Activated CD4-positive, alpha-beta T cell treated with anti-CD3 and anti-CD28 coated beads for 4 hours (primary cell): Measurements from ENCODE around the gene STK11IP.

Experiments used
- DNase-seq, 2 donors: peaks; one replicate each; pipeline ENCODE4 v3.0.0-alpha.2; 2020

Gene STK11IP

DNA sequence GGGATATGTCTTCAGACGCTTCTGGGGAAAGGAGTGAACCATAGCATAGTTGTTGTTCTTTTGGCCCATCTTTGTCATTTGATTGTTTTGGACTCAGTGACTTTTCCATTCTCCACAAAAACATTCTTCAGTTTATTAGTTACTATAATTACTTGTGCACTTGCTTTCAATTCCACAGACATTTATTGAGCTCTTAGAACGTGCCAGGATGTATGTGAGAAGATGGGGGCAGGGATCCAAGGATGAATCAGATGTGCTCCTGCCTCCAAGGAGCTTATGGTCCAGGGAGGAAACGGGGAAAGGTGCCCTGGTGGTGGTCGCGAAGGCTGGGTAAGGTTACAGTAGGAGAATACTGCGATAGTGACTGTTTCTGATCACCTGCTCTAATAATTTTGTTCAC is 22.9 kb downstream of the STK11IP start:
- DNase-seq: no peak

DNA sequence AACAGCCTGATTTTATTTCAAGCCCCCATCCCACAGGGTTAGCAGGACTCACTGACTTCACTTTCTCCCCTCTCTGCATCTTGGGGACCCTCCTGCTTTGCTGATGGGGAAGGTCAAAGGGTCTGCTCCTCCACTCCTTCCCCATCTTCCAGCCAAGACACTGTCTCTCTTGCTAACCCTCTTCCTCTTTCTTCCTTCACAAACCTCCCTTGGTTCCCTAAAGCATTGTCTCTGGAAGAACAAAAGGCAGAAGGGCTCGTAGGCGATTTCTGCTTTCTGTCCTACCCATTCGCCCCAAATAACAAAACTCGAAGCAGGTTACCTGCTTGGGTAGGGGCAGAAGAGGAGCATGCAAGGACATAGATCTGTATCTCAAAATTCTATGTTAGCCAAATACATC is 24.3 kb downstream of the STK11IP start:
- DNase-seq: no peak

DNA sequence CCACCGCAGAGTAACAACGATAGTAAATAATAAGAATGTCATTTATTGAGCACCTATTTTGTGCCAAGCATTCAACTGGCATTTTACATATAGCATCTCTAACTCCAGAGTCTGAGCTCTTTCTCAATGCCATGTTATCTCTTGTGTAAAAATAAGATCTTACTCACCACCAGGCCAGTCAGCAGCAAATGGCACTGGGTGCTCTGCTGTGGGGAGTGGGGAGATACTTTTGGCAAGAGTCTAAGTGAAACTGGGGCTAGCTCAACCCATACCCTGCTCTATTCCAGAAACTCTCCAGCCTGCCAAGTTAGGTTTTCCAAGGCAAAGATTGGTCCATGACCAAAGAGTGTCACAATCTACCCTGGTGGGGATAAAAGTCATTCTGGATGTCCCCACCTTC is 24.8 kb downstream of the STK11IP start:
- no peak for DNase-seq

DNA sequence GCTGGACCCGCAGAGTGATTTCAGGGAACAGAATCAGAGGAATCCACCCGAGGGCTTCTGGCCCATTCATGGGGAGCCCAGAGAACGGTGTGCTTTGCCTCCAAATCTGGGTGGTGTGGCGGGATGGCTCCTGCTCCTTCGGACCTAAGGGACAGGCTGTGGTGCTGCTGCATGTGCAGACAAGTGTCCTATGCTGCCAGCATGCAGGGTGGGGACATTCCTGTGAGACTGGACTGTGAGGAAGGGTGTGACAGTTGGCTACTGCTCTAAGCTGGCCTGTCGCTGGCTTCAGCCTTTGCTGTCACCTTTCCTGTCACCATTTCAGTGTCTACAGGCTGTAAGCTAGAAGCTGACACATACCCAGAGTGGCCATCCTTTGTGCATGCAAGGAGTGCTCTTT is 26.9 kb downstream of the STK11IP start:
- no peak for DNase-seq

DNA sequence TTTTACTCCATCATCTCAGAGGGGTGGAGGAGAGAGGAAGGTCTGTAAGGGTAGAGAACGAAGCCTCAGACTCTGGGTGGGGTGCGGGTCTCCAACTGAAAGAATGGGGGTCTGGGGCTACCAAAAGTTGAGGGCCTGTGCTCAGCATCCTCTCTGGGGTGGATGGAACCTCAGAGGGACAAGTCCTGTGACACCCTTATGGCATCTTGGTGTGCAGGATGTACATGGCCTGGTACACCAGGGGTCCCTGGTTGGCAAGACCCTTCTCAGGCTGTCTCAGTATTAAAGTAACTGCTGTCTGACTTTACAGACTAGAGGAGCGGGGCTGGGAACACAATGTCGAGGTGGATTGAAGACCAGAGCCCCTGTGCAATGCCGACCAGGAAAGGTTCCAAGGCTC is 27.5 kb downstream of the STK11IP start:
- no peak for DNase-seq

DNA sequence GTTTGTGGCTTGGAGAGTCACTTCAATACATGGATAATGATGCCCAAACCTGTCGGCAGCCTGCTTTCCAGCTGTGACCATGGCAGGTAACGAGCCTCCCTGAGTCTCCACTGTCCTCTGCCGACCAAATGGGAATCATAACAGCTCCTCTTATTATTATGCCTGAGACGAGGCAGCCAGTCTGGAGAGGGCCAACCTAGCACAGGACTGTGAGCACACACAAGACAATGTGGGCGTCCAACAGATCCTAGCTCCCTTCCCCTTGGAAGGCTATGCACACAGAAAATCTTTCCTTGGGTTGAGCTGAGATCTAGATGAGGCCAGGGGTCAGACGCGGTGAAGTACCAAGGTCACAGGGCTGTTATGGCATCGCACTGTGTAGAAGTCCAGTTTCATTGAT is 28.9 kb downstream of the STK11IP start:
- no peak for DNase-seq

DNA sequence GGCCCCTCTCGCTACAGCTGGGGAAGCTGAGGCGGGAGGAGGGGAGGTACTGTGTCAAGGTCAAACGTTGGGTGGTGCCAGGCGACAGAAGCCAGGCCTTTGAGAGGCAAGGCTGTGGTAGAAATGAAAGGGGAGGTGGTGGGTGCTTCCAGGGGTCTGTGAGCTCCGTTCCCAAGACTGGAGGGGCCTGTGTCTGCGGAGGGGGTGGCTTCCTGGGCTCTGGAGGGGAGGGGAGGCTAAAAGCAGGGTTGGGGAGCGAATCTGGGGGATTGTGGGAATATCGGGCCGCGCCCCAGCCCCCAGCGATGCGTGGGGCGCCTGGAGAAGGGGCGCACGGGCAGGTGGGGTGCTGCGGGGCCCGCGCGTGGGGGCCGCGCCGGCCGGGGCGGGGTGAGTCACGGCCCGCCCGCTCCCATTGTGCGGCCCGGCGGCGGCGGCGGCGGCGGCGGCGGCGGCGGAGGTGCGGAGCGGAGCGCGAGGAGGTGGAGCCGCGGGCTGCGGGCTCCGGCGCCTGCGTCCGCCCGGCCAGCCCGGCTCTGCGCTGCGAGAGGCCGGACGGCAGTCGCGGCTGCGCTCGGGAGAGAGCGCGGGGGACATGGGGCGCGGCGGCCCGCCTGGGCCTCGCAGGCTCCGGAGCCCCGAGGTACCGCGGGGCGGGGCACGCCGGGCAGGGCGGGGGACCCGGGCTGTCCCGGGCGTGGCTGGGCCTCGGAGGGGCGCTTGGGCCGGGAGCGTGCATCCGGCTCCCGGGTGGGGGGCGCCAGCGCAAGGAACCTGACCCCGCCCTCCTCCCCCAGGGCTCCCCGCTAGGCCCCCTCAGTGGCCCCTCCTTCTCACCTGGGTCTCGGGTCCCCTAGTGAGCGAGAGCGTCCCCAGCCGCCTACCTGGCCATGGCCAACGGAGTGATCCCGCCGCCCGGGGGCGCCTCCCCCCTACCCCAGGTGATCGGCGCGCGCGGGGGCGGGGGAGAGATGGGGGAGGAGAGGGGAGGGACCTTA is 29.7 kb downstream of the STK11IP start, which contains the start of gene SLC4A3:
Gene SLC4A3, plus strand, starts transcription at position 528 of the 998 bp plus-strand sequence. Its CDS starts 363 bp downstream, at position 891.
- DNase-seq: no peak

DNA sequence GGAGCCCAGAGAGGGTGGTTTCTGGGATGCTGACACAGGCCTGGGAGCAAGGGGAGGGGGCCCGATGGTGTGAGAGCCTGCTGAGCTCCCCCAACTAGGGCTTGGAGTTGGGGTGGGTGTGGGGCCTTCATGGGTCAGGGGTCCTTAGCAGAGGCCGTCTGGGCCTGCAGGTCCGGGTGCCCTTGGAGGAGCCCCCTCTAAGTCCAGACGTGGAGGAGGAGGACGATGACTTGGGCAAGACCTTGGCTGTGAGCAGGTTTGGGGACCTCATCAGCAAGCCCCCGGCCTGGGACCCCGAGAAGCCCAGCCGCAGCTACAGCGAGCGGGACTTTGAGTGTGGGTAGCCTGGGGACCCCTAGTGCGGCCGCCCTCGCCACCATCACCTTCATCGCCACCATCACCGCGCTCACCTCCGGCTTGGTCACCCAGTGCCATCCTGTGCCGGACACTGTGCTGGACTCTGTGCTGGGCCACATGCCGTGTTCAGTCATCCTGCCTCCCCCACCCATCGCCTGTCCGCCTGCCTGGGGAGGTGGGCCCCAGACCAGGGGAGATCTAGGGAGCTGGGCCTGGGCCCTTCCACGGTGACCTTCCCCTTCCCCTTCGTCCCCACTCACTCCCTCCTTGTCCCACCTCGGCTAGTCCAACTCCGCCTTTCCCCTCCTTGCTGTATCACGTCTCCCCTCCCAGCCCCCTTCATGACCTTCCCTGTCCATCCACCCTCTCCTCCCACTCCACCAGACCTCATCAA is 30.8 kb downstream of the STK11IP start:
- DNase-seq: no peak

DNA sequence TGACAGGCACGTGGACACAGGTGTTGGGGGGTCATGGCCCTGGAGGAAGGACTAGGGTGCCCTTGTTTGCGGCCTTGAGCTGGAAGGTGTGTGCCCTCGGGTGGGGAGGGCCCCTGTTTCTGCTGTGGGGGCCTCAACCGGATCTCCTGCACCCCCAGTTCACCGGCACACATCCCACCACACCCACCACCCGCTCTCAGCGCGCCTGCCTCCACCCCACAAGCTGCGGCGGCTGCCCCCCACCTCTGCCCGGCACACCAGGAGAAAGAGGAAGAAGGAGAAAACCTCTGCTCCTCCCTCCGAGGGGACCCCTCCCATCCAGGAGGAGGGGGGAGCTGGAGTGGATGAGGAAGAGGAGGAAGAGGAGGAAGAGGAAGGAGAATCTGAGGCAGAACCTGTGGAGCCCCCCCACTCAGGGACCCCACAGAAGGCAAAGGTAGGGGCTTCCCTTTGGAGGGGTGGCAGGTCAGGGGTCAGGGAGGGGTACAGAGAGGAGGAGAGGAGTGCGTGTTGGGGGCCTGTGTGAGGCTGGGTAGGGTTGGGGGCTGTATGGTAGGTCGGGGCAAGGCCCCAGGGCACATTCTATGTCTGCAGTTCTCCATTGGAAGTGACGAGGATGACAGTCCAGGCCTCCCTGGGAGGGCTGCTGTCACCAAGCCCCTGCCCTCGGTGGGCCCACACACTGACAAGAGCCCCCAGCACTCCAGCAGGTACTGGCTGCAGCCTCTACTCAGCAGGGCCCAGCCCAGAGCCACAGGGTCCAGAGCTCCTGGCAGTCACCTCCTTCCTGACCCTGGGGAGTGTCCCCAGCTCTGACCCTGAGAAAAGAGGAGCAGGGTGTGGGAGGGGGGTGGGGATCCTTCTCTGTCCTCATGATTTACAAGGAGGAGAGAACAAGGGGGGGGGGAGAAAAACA is 31.6 kb downstream of the STK11IP start:
- no peak for DNase-seq

DNA sequence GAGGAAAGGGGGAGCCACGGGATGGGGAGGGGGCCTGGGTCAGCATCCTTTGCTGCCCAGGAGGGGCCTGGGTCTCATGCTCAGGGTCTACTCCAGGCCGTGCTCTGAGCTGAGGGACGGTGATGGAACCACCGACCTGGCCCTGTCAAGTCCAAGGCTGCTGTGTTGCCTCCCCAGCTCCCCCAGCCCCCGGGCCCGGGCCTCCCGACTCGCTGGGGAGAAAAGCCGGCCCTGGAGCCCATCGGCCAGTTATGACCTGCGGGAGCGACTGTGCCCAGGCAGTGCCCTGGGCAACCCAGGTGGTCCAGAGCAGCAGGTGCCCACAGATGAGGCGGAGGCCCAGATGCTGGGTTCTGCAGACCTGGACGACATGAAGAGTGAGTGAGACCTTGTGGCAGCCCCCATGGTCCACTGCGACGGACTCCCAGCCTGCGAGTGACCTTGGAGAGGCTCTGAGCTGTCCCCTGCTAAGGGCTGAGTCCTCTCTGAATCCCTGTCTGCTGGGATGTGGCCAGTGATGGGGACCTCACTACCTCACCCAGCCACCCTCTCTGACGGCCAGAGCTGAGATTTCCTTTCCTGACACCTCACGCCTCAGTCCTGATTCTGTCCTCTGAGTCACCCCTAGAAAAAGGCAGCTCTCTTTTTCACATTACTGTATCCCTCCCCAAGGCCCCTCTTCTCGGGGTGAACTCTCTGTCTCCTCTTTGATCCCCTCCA is 32.5 kb downstream of the STK11IP start:
- DNase-seq: no peak

DNA sequence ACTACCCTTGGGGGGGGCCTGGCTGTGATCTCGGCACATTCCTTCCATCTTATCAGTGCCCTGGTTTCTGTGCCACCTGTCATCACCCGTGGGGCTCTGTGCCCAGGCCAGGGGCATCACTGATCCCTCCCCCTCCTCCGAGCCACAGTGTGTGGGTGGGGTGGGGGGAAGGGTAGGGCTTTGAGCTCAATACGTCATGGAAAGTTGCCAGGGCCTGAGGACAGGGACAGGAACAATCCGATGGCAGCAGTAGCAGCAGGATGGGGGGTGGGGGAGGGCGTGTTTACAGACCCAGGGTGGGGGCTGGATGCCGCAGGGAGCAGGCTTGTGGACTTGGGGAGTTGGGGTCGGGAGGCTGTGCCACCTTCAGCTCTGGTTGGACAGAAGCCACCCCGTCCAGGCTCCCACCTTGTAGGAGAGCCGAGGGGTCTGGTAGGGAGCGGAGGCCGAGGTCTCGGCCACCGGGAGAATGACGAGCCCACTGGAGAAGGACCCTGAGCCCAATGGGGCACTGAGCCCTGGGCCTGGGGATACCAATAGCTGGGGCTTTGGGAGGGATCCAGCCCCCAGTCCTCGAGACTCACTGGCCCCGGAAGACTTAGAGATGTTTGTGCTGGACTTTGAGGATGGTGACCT is 33.2 kb downstream of the STK11IP start:
- no peak for DNase-seq

DNA sequence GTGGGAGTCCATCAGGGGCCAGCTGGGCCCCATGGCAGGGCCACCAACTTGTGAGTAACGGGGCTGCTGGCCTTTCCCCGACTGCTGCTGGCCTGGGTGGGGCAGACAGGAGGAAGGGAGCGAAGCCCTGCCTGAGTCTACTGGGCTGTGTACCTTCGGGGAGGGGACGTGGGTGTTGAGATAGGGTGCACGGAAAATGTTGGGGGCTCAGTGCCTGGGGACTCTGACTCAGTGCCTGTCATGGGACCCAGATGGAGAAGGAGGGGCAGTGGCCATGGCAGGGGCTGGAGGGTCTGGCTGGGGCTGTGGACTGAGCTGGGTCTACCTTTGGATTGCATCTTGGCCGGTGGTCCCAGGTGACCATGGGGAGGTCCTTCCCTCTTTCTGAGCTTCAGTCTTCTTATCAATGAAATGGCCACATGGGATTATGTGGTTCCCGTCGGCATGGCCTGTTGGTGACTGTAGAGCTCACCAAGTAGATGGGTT is 33.8 kb downstream of the STK11IP start:
- no peak for DNase-seq

DNA sequence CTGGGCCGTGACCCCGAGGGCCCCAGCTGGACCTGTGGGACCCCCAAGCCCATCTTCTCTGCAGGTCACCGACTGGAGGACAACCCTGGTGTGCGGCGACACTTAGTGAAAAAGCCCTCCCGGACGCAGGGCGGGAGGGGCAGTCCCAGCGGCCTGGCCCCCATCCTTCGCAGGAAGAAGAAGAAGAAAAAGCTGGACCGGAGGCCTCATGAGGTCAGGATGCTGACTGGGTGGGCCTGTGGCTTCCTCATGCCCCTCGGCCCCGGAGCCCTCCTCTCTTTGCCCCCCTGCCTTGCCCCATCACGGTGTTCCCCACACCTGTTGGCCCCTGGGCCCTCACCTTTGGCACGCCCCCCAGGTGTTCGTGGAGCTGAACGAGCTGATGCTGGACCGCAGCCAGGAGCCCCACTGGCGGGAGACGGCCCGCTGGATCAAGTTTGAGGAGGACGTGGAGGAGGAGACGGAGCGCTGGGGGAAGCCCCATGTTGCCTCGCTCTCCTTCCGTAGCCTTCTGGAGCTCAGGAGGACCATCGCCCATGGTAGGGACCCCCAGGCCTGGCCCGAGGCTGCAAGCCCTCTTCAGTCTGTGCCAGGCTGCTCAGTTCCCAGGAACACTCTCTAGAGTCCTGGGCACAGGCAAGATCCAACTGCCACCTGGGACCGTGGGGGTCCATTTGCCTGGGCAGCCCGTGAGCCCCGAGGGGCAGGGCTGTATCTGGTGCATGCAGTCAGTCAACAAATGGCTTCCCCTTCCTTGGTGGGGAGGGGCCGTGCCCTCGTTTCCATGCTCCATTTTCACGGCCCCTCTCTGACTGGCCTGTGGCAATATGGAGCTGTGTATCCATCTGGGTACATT is 34.5 kb downstream of the STK11IP start:
- no peak for DNase-seq

DNA sequence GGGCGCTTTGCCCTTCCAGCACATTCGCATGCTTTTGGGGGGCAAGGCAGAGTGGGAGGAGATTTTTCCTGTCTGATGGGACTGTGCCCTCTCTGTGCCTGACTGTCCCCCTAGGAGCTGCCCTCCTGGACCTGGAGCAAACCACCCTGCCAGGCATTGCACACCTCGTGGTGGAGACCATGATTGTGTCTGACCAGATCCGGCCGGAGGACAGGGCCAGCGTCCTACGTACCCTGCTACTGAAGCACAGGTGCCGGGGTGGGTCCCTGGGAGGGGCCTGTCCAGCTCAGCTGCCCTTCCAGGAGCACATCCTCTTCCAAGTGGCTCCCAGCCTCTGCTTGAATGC is 35.1 kb downstream of the STK11IP start:
- no peak for DNase-seq

DNA sequence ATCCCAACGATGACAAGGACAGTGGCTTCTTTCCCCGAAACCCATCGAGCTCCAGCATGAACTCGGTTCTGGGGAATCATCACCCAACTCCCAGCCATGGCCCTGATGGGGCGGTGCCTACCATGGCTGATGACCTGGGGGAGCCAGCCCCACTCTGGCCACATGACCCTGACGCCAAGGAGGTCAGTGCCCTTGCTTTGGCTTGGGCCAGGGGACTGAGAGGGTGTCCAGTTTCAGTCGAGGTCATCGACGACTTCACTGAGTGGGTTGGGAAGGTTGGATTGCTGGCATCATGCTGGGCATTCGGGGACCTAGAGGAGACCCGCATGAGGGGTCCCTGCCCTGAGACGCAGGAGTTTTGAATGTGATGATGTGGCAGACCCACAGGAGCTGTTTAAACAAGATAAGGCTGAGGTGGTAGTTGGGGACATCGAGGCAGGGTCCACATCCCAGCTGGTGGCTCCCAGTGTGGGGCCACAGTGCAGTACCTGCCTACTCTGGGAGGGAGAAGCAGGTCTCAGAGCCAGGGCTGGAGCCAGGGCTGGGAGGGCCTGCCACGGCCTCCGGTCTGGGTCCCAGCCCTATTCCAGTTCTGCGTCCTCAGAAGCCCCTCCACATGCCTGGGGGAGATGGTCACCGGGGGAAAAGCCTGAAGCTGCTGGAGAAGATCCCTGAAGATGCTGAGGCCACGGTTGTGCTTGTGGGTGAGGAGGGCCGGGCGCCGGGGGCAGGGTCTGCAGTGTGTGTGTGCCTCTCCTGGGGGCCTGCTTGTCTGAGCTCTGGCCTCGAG is 35.8 kb downstream of the STK11IP start:
- no peak for DNase-seq

DNA sequence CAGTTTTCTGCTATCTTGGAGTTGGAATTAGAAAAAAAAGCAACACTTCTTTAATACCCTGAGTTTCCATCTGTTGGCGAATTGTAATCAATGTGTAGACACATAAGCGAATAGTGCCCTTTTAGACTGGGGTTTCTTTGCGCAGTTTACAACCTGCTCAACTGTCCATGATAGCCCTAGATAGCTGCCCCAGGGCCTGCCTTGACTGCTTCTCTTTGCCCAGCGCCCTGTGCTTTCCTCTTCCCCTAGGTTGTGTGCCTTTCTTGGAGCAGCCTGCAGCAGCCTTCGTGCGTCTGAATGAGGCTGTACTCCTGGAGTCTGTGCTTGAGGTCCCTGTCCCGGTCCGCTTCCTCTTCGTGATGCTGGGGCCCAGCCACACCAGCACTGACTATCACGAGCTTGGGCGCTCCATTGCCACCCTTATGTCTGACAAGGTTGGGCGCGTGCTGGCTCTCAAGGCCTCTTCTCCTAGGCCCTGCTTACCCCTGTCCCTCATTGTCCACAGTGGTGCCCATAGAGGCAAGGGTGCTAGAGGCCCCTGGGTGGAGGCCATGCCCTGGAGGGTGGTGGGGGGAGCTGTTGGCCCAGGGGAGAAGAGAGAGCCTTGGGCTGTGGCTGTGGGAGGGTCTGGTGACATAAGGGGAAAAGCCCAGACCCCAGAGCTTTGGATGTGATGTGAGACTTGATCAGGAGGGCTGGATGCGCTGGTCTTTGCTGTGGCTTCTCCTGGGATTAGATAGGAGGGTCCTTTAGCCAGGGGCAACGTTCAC is 36.7 kb downstream of the STK11IP start:
- no peak for DNase-seq

DNA sequence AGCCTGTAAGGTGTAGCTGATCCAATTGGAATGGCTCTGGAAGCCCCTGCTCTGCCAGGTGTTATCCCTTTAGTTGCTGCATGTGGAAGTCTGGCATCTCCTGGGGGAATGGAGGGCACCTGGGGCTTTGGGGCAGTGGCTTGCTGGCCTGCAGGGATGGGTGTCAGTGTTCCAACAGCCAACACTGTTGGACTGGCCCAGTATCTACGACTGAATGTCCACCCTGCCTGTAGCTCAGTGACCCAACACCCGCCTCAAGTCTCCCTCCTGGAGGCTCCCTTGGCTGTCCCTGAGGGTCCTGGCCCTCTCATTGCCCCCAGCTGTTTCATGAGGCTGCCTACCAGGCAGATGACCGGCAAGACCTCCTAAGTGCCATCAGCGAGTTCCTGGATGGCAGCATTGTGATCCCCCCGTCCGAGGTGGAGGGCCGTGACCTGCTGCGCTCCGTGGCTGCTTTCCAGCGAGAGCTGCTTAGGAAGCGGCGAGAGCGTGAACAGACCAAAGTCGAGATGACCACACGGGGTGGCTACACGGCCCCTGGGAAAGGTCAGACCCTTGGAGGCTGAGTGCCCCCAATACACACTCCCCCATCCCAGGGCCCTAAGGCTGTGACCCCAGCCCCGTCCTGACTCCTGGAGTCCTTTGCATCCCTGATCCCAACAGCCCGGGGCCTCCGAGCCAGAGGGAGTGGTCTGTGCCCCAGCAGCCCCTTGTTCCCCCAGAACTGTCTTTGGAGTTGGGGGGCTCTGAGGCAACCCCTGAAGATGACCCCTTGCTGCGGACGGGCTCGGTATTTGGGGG is 37.5 kb downstream of the STK11IP start:
- no peak for DNase-seq
